ENCODE measurements around the gene DDX11.
"Not testable (repeated sequence)": the region's sequence is repeated elsewhere in the genome, so short reads cannot be mapped to it uniquely, and the experiment has no call there.

DDX11 gene

GRCh38 chr12:31073527-31074332 is at the start of gene DDX11:
Gene DDX11 (plus strand): TSS chr12:31073860. CDS start chr12:31078394, 4,534 bp downstream.
- peak; percentile 72 for DNase-seq

GRCh38 chr12:31026202-31026601 is 47.5 kb upstream of the DDX11 start:
- DNase-seq, result no peak

- not testable (repeated sequence) for DNase-seq
Observed at GRCh38 chr12:31027006-31027405, 46.7 kb upstream of the DDX11 start.

- no peak for DNase-seq
Observed at GRCh38 chr12:31029468-31029867, 44.2 kb upstream of the DDX11 start.

- DNase-seq, result no peak
Observed at GRCh38 chr12:31029916-31030562, 43.6 kb upstream of the DDX11 start.

GRCh38 chr12:31031951-31032335 is 41.7 kb upstream of the DDX11 start:
- no peak for DNase-seq

- no peak for DNase-seq
Observed at GRCh38 chr12:31033146-31033545, 40.5 kb upstream of the DDX11 start.

- no peak for DNase-seq
Observed at GRCh38 chr12:31033681-31034080, 40.0 kb upstream of the DDX11 start.

GRCh38 chr12:31034372-31034771 is 39.3 kb upstream of the DDX11 start:
- no peak for DNase-seq

- no peak for DNase-seq
Observed at GRCh38 chr12:31035226-31035625, 38.4 kb upstream of the DDX11 start.

GRCh38 chr12:31035967-31036665 is 37.5 kb upstream of the DDX11 start:
- DNase-seq, result no peak

- DNase-seq, result no peak
Observed at GRCh38 chr12:31037028-31037427, 36.6 kb upstream of the DDX11 start.

GRCh38 chr12:31037931-31038330 is 35.7 kb upstream of the DDX11 start:
- no peak for DNase-seq

GRCh38 chr12:31041033-31041564 is 32.6 kb upstream of the DDX11 start:
- no peak for DNase-seq

GRCh38 chr12:31050143-31050542 is 23.5 kb upstream of the DDX11 start:
- not testable (repeated sequence) for DNase-seq

- DNase-seq, result not testable (repeated sequence)
Observed at GRCh38 chr12:31050548-31050947, 23.1 kb upstream of the DDX11 start.

- not testable (repeated sequence) for DNase-seq
Observed at GRCh38 chr12:31051692-31052091, 22.0 kb upstream of the DDX11 start.

GRCh38 chr12:31052121-31052520 is 21.5 kb upstream of the DDX11 start:
- not testable (repeated sequence) for DNase-seq

GRCh38 chr12:31052666-31053439 is 20.8 kb upstream of the DDX11 start:
- not testable (repeated sequence) for DNase-seq

GRCh38 chr12:31053944-31054343 is 19.7 kb upstream of the DDX11 start:
- DNase-seq, result not testable (repeated sequence)

GRCh38 chr12:31057671-31058070 is 16.0 kb upstream of the DDX11 start:
- no peak for DNase-seq

GRCh38 chr12:31066196-31066595 is 7.5 kb upstream of the DDX11 start:
- not testable (repeated sequence) for DNase-seq

- not testable (repeated sequence) for DNase-seq
Observed at GRCh38 chr12:31067656-31068055, 6.0 kb upstream of the DDX11 start.
